ENCODE results near the gene MACROD1. TPM values are rescaled to one million over a fixed set of nuclear protein-coding genes. Genes with fewer than 3 reads are reported as not detected.

The MACROD1 gene
- total and polyA plus RNA-seq, 2 of the 13 experiments (the other 11 are each of a cell fraction or from before 2014, with no cell fraction given) = 23.1 to 34.5 TPM

DNA sequence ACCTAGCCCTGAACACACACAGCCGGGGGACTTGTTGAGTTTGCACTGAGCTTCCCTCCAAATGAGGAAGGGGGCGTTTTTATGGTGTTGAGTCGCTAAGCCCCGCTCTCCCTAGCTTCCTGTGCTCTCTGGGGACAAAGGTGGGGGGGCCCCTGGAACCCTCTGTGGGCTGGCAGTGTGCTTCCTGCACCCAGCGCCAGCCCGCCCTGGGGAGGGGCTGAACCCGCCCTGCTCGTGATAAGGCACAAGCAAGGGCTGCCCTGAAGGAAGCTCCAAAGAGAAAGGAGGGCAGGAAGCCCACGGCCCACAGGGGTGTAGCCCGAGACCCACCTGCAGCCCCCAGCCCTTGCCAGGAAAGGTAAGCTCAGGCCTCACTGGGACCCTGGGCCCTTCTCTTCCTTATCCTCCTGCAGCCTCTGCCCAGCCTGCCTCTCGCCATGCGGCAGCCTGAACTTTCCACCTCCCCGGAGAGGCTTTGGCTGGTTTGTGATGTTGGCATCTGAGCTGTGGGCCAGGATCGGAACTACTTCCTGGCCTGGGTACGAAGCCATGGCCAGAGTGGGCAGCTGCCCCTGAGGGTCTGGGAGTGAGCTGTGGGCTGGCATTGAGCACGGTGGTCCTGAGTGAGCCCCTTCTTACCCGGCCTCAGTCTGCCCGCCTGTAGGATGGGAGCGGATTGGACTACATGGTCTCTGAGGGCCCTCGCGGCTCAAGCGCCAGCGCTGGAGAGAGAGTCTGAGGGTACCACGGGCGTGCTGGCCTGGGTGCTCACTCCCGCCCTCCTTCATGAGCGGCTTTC, 40.7 kb upstream of the MACROD1 start, which contains the start of gene FERMT3 (continued):
- TF ChIP-seq ZNF205 (CRISPR knock-in tag; IDR thresholded peaks at IDR 0.05) = no peak
- TF ChIP-seq TARDBP (CRISPR knock-in tag; IDR thresholded peaks at IDR 0.05) = no peak
- TF ChIP-seq CBX2 (IDR thresholded peaks at IDR 0.05; ENCODE audit: low read depth, low read length) = no peak
- no peak for TF ChIP-seq CBX2 (CRISPR knock-in tag; IDR thresholded peaks at IDR 0.05; ENCODE audit: low read depth)
- TF ChIP-seq ZNF121 (CRISPR knock-in tag; IDR thresholded peaks at IDR 0.05) = no peak
- no peak for TF ChIP-seq HMG20A (CRISPR knock-in tag; IDR thresholded peaks at IDR 0.05; ENCODE audit: borderline replicate concordance)
- TF ChIP-seq ZNF326 (CRISPR knock-in tag; IDR thresholded peaks at IDR 0.05; ENCODE audit: borderline replicate concordance) = no peak
- no peak for TF ChIP-seq NR2F6 (IDR thresholded peaks at IDR 0.05)
- TF ChIP-seq NR2F6 (CRISPR knock-in tag; IDR thresholded peaks at IDR 0.05) = no peak
- no peak for TF ChIP-seq ZNF44 (CRISPR knock-in tag; IDR thresholded peaks at IDR 0.05)
- TF ChIP-seq NFKB2 (CRISPR knock-in tag; IDR thresholded peaks at IDR 0.05; ENCODE audit: borderline replicate concordance) = no peak
- TF ChIP-seq ZNF619 (CRISPR knock-in tag; IDR thresholded peaks at IDR 0.05) = no peak
- TF ChIP-seq PHF8 (CRISPR knock-in tag; IDR thresholded peaks at IDR 0.05) = no peak
- TF ChIP-seq ZNF850 (CRISPR knock-in tag; conservative IDR thresholded peaks at IDR 0.05) = no peak
- no peak for TF ChIP-seq CHD4 (IDR thresholded peaks at IDR 0.05; ENCODE audit: borderline replicate concordance, low read length)
- TF ChIP-seq GABPA (IDR thresholded peaks at IDR 0.05; ENCODE audit: low read depth, low read length) = no peak
- 0 out of 2 replicates have a peak, but pooled peaks have one; percentile 36 for TF ChIP-seq GABPA (CRISPR knock-in tag; IDR thresholded peaks at IDR 0.05; ENCODE audit: low read depth)
- no peak for TF ChIP-seq MEIS1 (CRISPR knock-in tag; IDR thresholded peaks at IDR 0.05; ENCODE audit: borderline replicate concordance)
- no peak for TF ChIP-seq SSRP1 (CRISPR knock-in tag; IDR thresholded peaks at IDR 0.05)
- no peak for TF ChIP-seq ZNF383 (CRISPR knock-in tag; IDR thresholded peaks at IDR 0.05; ENCODE audit: borderline replicate concordance)
- TF ChIP-seq SRSF4 (IDR thresholded peaks at IDR 0.05; ENCODE audit: low read depth, low read length, poor library complexity, severe bottlenecking) = no peak
- no peak for TF ChIP-seq ZSCAN12 (CRISPR knock-in tag; IDR thresholded peaks at IDR 0.05)
- no peak for TF ChIP-seq SMARCE1 (IDR thresholded peaks at IDR 0.05; ENCODE audit: borderline replicate concordance)
- TF ChIP-seq, protein P1, sequence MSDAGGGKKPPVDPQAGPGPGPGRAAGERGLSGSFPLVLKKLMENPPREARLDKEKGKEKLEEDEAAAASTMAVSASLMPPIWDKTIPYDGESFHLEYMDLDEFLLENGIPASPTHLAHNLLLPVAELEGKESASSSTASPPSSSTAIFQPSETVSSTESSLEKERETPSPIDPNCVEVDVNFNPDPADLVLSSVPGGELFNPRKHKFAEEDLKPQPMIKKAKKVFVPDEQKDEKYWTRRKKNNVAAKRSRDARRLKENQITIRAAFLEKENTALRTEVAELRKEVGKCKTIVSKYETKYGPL (CRISPR knock-in tag; IDR thresholded peaks at IDR 0.05) = no peak
- TF ChIP-seq SMARCC2 (IDR thresholded peaks at IDR 0.05) = no peak
- 0 out of 2 replicates have a peak, but pooled peaks have one; percentile 13 for TF ChIP-seq KDM2A (CRISPR knock-in tag; IDR thresholded peaks at IDR 0.05; ENCODE audit: borderline replicate concordance, low read depth)
- no peak for TF ChIP-seq RCOR2 (CRISPR knock-in tag; IDR thresholded peaks at IDR 0.05)
- TF ChIP-seq CENPT (CRISPR knock-in tag; IDR thresholded peaks at IDR 0.05; ENCODE audit: low read depth) = no peak
- TF ChIP-seq, protein P2, sequence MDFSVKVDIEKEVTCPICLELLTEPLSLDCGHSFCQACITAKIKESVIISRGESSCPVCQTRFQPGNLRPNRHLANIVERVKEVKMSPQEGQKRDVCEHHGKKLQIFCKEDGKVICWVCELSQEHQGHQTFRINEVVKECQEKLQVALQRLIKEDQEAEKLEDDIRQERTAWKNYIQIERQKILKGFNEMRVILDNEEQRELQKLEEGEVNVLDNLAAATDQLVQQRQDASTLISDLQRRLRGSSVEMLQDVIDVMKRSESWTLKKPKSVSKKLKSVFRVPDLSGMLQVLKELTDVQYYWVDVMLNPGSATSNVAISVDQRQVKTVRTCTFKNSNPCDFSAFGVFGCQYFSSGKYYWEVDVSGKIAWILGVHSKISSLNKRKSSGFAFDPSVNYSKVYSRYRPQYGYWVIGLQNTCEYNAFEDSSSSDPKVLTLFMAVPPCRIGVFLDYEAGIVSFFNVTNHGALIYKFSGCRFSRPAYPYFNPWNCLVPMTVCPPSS (IDR thresholded peaks at IDR 0.05) = no peak

Data from HepG2 (cell line).